ENCODE measurements around the gene GABBR2. TPM values are rescaled to one million over a fixed set of nuclear protein-coding genes. Genes with fewer than 3 reads are reported as not detected.

GABBR2 gene
- total RNA-seq (1 to 10 TPM in 1 of 10 donors, under 1 TPM in 9; 0.03 to 1.3 (median 0.54) TPM), polyA plus RNA-seq (under 1 TPM; under 0.01 to 0.37 TPM)
- long read RNA-seq, donor 1: 0 reads
- long read RNA-seq, donor 2, full-length matches to known transcripts: 1 of 1 reads
- long read RNA-seq, donor 2, partial matches to known transcripts: 0 of 1 reads
- long read RNA-seq, donor 2, other reads (novel, unspliced or antisense): 0 of 1 reads
- long read RNA-seq, donor 3, partial matches to known transcripts: 1 of 1 reads
- long read RNA-seq, donor 3, other reads (novel, unspliced or antisense): 0 of 1 reads

DNA sequence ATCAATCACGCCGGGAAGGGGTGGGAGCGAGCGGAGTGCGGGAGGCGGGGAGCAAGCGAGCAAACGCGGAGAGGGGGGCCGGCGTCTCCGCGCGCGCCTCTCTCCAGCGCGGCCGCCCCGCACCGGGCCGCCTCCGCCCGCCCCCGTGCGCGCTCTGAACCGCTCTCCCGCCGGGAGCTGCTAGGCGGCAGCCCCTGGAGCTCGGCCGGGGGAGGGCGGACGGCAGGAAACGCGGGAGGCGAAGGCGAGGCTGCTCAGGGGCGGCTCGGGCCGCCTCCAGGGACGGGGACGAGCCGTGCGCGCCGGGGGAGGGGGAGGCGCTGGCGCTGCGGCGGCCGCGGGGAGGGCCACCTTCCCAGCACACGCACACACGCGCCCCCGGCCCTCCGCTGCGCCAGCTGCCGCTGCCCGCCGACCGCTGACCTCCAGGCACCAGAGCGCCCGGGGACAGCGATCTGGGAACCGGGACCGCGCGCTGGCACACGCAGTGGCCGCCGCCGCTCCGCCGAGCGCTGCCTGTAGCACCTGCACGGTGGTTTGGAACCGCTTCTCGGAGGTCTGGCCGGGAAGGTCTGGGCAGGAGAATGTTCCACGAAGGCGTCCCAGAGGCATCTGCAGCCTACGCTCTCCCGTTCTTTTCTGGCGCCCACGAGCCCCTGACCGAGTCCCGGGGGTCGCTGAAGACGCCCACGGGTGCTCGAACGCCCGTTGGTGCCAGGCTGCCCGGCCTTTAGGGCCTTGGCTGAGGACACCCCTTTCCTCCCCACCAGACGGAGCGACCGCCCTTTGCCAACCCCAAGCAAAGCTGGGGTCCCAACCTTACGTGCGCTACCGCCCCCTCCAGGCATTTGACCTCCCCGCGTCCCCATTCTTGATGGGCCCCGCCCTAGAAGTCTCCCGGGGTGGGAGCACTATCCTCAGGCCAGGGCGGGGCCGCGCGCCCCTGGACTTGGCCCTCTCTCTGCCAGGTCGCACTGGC lies at the start of gene GABBR2:
TSS of gene GABBR2 (minus strand) at position 3 of the 979 bp plus-strand sequence. CDS start 198 bp downstream, outside the sequence.
- TF ChIP-seq CTCF (IDR thresholded peaks at IDR 0.05): no peak
- intact Hi-C loops (cut with DNase I): loop anchor here in 4 of 10 donors (5.0 to 10.0 kb wide), 3 partner anchors 56 to 394 kb away; no protein-coding TSS in a partner anchor
- WGBS, 2 donors: 2% methylated on average over 88 to 111 of the region's 111 CpGs

GRCh38 chr9:98755006-98755618 lies 46.4 kb upstream of the GABBR2 start:
- WGBS, 2 donors: 90 to 91% methylated on average over 6 of the region's 6 CpGs
- Histone ChIP-seq H3K4me3 (no peak overlapping the region), H3K27ac (no peak overlapping the region), H3K27me3 (no peaks in the 10 kb centered on the region), H3K4me1 (peaks cover 0 to 10% (median 0%) of the 10 kb centered on the region in 9 donors), H3K9me3 (peaks cover 0 to 17% (median 5%) of the 10 kb centered on the region in 11 donors), H3K36me3 (peaks cover 0 to 60% (median 5%) of the 10 kb centered on the region in 9 donors)
- intact Hi-C loops (cut with DNase I): no loop called here
- no peak for TF ChIP-seq CTCF (IDR thresholded peaks at IDR 0.05)
- ATAC-seq (no peak), DNase-seq (no peak)

More for the DNA sequence above, at the start of gene GABBR2:
- Histone ChIP-seq H3K36me3 (no peaks in the 10 kb centered on the region), H3K4me1 (peaks cover 3 to 22% (median 15%) of the 10 kb centered on the region in 9 donors), H3K4me3 (peak within 1 kb of the TSS in 9 of 10 donors; percentile 20 to 42 (median 31)), H3K9me3 (no peaks in the 10 kb centered on the region), H3K27ac (no peak within 1 kb of the TSS), H3K27me3 (peaks cover 13 to 92% (median 81%) of the 10 kb centered on the region in 7 donors)
- DNase-seq: peak in 1 of 2 donors; percentile 18
- ATAC-seq: peak in 1 of 8 donors; percentile 27

GRCh38 chr9:98751210-98751609 lies 42.5 kb upstream of the GABBR2 start:
- DNase-seq (no peak), ATAC-seq (no peak)
- Histone ChIP-seq H3K4me3 (no peak overlapping the region), H3K27me3 (no peaks in the 10 kb centered on the region), H3K27ac (no peak overlapping the region), H3K9me3 (peaks cover 0 to 5% (median 0%) of the 10 kb centered on the region in 11 donors), H3K4me1 (peaks cover 0 to 11% (median 0%) of the 10 kb centered on the region in 9 donors), H3K36me3 (peaks cover 0 to 66% (median 5%) of the 10 kb centered on the region in 9 donors)
- 90 to 93% methylated on average over 2 of the region's 2 CpGs for WGBS, 2 donors
- intact Hi-C loops (cut with DNase I): no loop called here
- TF ChIP-seq CTCF (IDR thresholded peaks at IDR 0.05): no peak
